OCI-LY7 (cell line): ENCODE data around the gene PMF1. TPM values are rescaled to one million over a fixed set of nuclear protein-coding genes. Genes with fewer than 3 reads are reported as not detected.

Experiments used
- BruUV-seq: library from RNA; stranded (reverse); fragments of 400-500 nt; replicated peaks from 2 replicates; lab custom pipeline; 2021; lab: Mats Ljungman, UMichigan
- CTCF ChIA-PET: fragments of 300-600 bp; sonication (Branson Sonifier 250); formaldehyde crosslinking; loops from one replicate; lab custom pipeline; 2022; ENCODE audit warnings: antibody characterized with exemption; ENCODE audit not compliant: unreplicated experiment; lab: Charles Lee
- POLR2A ChIA-PET: fragments of 300-600 bp; sonication (Branson Sonifier 250); formaldehyde crosslinking; loops from one replicate; lab custom pipeline; 2022; ENCODE audit warnings: antibody characterized with exemption; lab: Charles Lee
- DNase-seq: peaks from one replicate; pipeline ENCODE4 v3.0.0-alpha.2; 2015; ENCODE audit warnings: low spot score
- H2AFZ ChIP-seq: fragments of 200-600 bp; sonication (generic), shearing (Covaris generic); 2 replicates; pipeline ENCODE4 v1.6.1; 2014; ENCODE audit warnings: mild to moderate bottlenecking, antibody characterized with exemption, low read length, moderate library complexity
- H3K27ac ChIP-seq: fragments of 200-600 bp; sonication (generic); 2 replicates; pipeline ENCODE4 v1.5.1; 2014; ENCODE audit warnings: mixed run types, low read depth, mild to moderate bottlenecking, moderate library complexity, low read length, inconsistent platforms; ENCODE audit not compliant: poor library complexity, severe bottlenecking
- H3K36me3 ChIP-seq: fragments of 200-600 bp; sonication (generic); 2 replicates; pipeline ENCODE4 v1.6.1; 2014; ENCODE audit warnings: mild to moderate bottlenecking, antibody characterized with exemption, low read length, moderate library complexity, mixed read lengths; ENCODE audit not compliant: insufficient read depth
- H3K4me1 ChIP-seq: fragments of 200-600 bp; sonication (generic); 2 replicates; pipeline ENCODE4 v1.5.1; 2014; ENCODE audit warnings: mild to moderate bottlenecking, low read length; ENCODE audit not compliant: insufficient read depth, poor library complexity, severe bottlenecking
- H3K4me2 ChIP-seq: fragments of 200-600 bp; sonication (generic); 2 replicates; pipeline ENCODE4 v1.6.1; 2014; ENCODE audit warnings: mild to moderate bottlenecking, low read length
- H3K4me3 ChIP-seq: fragments of 200-600 bp; sonication (generic); 2 replicates; pipeline ENCODE4 v1.5.1; 2014; ENCODE audit warnings: mild to moderate bottlenecking, low read depth, low read length; ENCODE audit not compliant: poor library complexity, severe bottlenecking
- H3K79me2 ChIP-seq: fragments of 200-600 bp; sonication (generic); 2 replicates; pipeline ENCODE4 v1.6.1; 2016; ENCODE audit warnings: low read depth, mild to moderate bottlenecking, low read length, moderate library complexity, mixed read lengths; ENCODE audit not compliant: insufficient read depth
- H3K9me2 ChIP-seq: fragments of 200-600 bp; sonication (generic); 2 replicates; pipeline ENCODE4 v1.6.1; 2016; ENCODE audit warnings: mild to moderate bottlenecking, low read length, mixed read lengths; ENCODE audit not compliant: insufficient read depth
- H3K9me3 ChIP-seq: fragments of 200-600 bp; sonication (generic); 2 replicates; pipeline ENCODE4 v1.6.1; 2014; ENCODE audit warnings: mild to moderate bottlenecking, mixed run types, low read length, mixed read lengths
- H4K20me1 ChIP-seq: fragments of 200-600 bp; sonication (generic); 2 replicates; pipeline ENCODE4 v1.6.1; 2014; ENCODE audit warnings: mild to moderate bottlenecking, antibody characterized with exemption, low read length, moderate library complexity, mixed read lengths; ENCODE audit not compliant: insufficient read depth
- EZH2phosphoT487 ChIP-seq: fragments of 200-600 bp; sonication (generic); IDR thresholded peaks from 2 replicates; pipeline ENCODE4 v1.6.1; 2018; ENCODE audit warnings: low read depth, borderline replicate concordance, mild to moderate bottlenecking, mixed run types, antibody characterized with exemption, low read length, moderate library complexity, mixed read lengths
- intact Hi-C: fragments of 100-400 bp; cut with micrococcal nuclease; formaldehyde crosslinking; loops from one replicate; pipeline ENCODE4 v1.10.0; 2022; ENCODE audit not compliant: unreplicated experiment
- total RNA-seq, 2 experiments: library from RNA; depleted of rRNA in 1 of 2; stranded (reverse); fragments of >200 nt in 1 of 2; shearing (Covaris generic) in 1 of 2; gene quantifications; 2 replicates each; pipeline ENCODE4 v1.2.3, GENCODE V29; 2014 to 2022
- TF ChIP-seq, protein P1 (sequence below): fragments of 200-600 bp; sonication (generic); conservative IDR thresholded peaks from 2 replicates; pipeline ENCODE4 v1.5.1; 2014; ENCODE audit warnings: mild to moderate bottlenecking, antibody characterized with exemption, low read length, moderate library complexity, mixed read lengths

Gene PMF1
- total RNA-seq, 2 experiments from 2014 or later: 67.5 to 82.5 TPM

DNA sequence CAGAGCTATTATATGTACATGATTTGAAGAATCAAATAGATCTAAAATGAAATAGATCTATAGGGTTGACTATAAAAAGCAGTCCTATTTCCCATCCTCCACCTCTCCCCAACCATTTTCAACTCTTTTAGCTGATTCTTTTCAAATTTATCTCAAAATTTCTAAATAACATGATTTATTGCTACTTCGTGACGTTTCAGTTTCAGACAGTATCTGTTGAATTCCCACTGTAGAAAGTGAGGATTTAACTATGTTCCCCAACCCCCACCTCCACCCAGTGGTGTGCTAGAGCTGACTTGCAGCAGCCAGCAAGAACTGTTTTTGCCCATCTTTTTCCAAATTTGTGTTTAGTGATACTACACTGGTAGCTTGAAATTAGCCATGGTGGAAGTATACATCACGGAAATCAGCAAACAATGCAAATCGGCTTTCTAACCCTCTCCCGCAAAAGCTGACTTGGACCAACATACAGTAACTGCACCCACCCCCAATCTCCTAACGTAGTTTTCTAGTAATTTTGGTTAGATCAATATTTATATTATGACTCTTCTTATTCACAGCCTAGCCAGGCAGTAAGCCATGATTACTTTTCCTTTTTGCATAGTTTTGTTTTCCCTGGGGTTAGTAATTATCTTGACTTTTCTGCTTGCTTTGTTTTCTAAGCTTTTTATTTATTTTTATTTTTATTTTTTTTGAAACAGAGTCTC lies 48.5 kb upstream of the PMF1 start:
- Histone ChIP-seq H3K79me2 (peaks cover 11% of the 10 kb centered on the region; the same call in 1 of the 2 replicates), H3K4me3 (no peak overlapping the region), H2AFZ (no peak overlapping the region), H4K20me1 (no peaks in the 10 kb centered on the region), H3K4me1 (peaks cover 31% of the 10 kb centered on the region), H3K27ac (no peak overlapping the region), H3K9me3 (peaks cover 9% of the 10 kb centered on the region; the same call in 1 of the 2 replicates), H3K9me2 (no peaks in the 10 kb centered on the region), H3K4me2 (no peak overlapping the region), H3K36me3 (peaks cover 95% of the 10 kb centered on the region)
- intact Hi-C loops: no loop called here
- TF ChIP-seq EZH2phosphoT487: no peak
- no peak for DNase-seq
- ChIA-PET CTCF (interaction anchor here (1.0 kb wide), 1 partner anchor 18 kb away, joined by 3 read pairs; no protein-coding TSS in a partner anchor), POLR2A (interaction anchor here (0.7 to 5.2 kb wide), 10 partner anchors 9 to 48 kb away, joined by 3 to 21 read pairs (median 4); partner anchors contain the start of gene PMF1)
- BruUV-seq: no TSS peak

DNA sequence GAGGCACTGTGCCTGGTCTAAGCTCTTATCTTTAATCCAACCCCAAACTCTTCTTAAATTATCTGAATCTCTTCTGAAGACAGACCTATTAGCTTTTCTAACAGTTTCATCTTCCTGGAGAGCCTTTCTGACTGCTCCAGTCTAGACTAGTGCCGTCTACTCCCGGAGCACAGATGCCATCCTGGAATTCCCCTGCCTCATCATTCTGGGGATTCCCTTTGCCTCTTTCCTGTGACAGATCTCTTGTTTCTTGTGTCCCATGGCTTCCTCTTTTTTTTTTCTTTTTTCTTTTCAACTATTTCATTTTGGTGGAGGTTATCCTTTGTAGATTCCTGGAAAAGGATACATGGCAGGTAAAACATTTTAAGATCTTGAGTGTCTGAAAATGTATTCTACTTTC lies 47.7 kb upstream of the PMF1 start:
- intact Hi-C loops: no loop called here
- H3K9me2 ChIP-seq: no peaks in the 10 kb centered on the region
- H3K9me3 ChIP-seq: peaks cover 9% of the 10 kb centered on the region; the same call in 1 of the 2 replicates
- no TSS peak for BruUV-seq
- H3K4me1 ChIP-seq: peaks cover 23% of the 10 kb centered on the region
- peak overlapping the region; percentile 31 for H3K27ac ChIP-seq
- POLR2A ChIA-PET: interaction anchor here (1.1 to 5.2 kb wide), 3 partner anchors 10 to 48 kb away, joined by 4 to 21 read pairs (median 6); partner anchors contain the start of gene PMF1
- H3K79me2 ChIP-seq: peaks cover 5% of the 10 kb centered on the region; the same call in 1 of the 2 replicates
- CTCF ChIA-PET: interaction anchor here (1.0 kb wide), 2 partner anchors 19 to 60 kb away, joined by 3 read pairs; no protein-coding TSS in a partner anchor
- no peak overlapping the region for H2AFZ ChIP-seq
- TF ChIP-seq, protein P1, sequence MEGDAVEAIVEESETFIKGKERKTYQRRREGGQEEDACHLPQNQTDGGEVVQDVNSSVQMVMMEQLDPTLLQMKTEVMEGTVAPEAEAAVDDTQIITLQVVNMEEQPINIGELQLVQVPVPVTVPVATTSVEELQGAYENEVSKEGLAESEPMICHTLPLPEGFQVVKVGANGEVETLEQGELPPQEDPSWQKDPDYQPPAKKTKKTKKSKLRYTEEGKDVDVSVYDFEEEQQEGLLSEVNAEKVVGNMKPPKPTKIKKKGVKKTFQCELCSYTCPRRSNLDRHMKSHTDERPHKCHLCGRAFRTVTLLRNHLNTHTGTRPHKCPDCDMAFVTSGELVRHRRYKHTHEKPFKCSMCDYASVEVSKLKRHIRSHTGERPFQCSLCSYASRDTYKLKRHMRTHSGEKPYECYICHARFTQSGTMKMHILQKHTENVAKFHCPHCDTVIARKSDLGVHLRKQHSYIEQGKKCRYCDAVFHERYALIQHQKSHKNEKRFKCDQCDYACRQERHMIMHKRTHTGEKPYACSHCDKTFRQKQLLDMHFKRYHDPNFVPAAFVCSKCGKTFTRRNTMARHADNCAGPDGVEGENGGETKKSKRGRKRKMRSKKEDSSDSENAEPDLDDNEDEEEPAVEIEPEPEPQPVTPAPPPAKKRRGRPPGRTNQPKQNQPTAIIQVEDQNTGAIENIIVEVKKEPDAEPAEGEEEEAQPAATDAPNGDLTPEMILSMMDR: no peak
- no peak for TF ChIP-seq EZH2phosphoT487
- H4K20me1 ChIP-seq: no peaks in the 10 kb centered on the region
- H3K4me3 ChIP-seq: no peak overlapping the region
- peaks cover 94% of the 10 kb centered on the region for H3K36me3 ChIP-seq
- H3K4me2 ChIP-seq: no peak overlapping the region
- DNase-seq: no peak

DNA sequence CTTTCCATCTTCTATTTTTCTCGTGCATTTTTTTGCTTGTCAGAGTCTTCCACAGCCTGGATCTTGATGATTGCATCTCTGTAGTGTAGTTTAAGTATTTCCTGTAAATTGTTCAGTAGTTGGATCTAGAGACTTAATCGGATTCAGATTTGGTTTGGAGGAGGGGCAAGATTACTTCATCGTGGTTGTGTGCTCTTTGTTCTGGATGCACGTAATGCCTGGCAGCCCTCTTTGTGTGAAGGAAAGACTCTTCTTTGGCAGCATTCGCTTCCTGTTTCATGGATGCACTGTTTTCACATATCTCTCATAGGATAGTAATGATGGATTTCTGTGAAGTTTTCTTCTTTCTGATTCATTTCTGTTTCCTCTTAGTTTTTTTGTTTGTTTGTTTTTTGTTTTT lies 45.3 kb upstream of the PMF1 start:
- Histone ChIP-seq H3K9me3 (peaks cover 9% of the 10 kb centered on the region; the same call in 1 of the 2 replicates), H3K4me2 (no peak overlapping the region), H3K36me3 (peaks cover 91% of the 10 kb centered on the region), H3K79me2 (0 out of 2 replicates have a peak, but pooled peaks cover 3% of the 10 kb centered on the region), H3K9me2 (no peaks in the 10 kb centered on the region), H2AFZ (no peak overlapping the region), H3K4me1 (peaks cover 22% of the 10 kb centered on the region), H3K4me3 (no peak overlapping the region), H3K27ac (no peak overlapping the region), H4K20me1 (no peaks in the 10 kb centered on the region)
- no peak for DNase-seq
- CTCF ChIA-PET: no interaction called here
- intact Hi-C loops: no loop called here
- BruUV-seq: no TSS peak
- TF ChIP-seq EZH2phosphoT487: no peak
- TF ChIP-seq, protein P1: no peak
- POLR2A ChIA-PET: interaction anchor here (1.0 to 5.2 kb wide), 3 partner anchors 9 to 16 kb away, joined by 5 to 21 read pairs (median 7); no protein-coding TSS in a partner anchor
